Caco-2 (cell line): ENCODE data around the gene MEGF6. TPM values are rescaled to one million over a fixed set of nuclear protein-coding genes. Genes with fewer than 3 reads are reported as not detected.

Source experiments
- BruUV-seq: library from RNA; stranded (reverse); fragments of 400-500 nt; replicated peaks from 2 replicates; lab custom pipeline; 2021; lab: Mats Ljungman, UMichigan
- CTCF ChIA-PET: fragments of 300-600 bp; sonication (Branson Sonifier 250); formaldehyde crosslinking; loops from one replicate; lab custom pipeline; 2022; ENCODE audit warnings: antibody characterized with exemption; lab: Charles Lee
- POLR2A ChIA-PET: fragments of 300-600 bp; sonication (Branson Sonifier 250); formaldehyde crosslinking; loops from one replicate; lab custom pipeline; 2022; ENCODE audit warnings: antibody characterized with exemption; lab: Charles Lee
- DNase-seq, 2 experiments: peaks; one replicate each; pipeline versions ENCODE4 v3.0.0 to v3.0.0-alpha.2; 2020 to 2022
- H3K27me3 ChIP-seq: replicated peaks from 2 replicates; pipeline ENCODE4 v1.6.0; 2011; ENCODE audit warnings: low read length; ENCODE audit not compliant: control insufficient read depth, insufficient read depth
- H3K36me3 ChIP-seq: 2 replicates; pipeline ENCODE4 v1.5.1; 2011; ENCODE audit warnings: low read length; ENCODE audit not compliant: control insufficient read depth, insufficient read depth
- H3K4me1 ChIP-seq: fragments of 250-450 bp; sonication (Bioruptor Pico); 2 replicates; pipeline ENCODE4 v1.5.1; 2020; ENCODE audit warnings: mild to moderate bottlenecking
- H3K4me3 ChIP-seq: 2 replicates; pipeline ENCODE4 v1.5.1; 2011; ENCODE audit warnings: low read depth, mild to moderate bottlenecking, control low read depth, low read length
- H3K9me3 ChIP-seq: fragments of 250-450 bp; sonication (Bioruptor Pico); 2 replicates; pipeline ENCODE4 v1.5.1; 2020; ENCODE audit warnings: mild to moderate bottlenecking, moderate library complexity
- H3K27ac Mint-ChIP-seq: one replicate; pipeline ENCODE4 v1.8.0; 2022; ENCODE audit warnings: mixed read lengths; ENCODE audit not compliant: unreplicated experiment
- H3K27me3 Mint-ChIP-seq: one replicate; pipeline ENCODE4 v1.8.0; 2022; ENCODE audit warnings: mixed read lengths; ENCODE audit not compliant: insufficient read depth, unreplicated experiment
- H3K36me3 Mint-ChIP-seq: one replicate; pipeline ENCODE4 v1.8.0; 2022; ENCODE audit warnings: mild to moderate bottlenecking, mixed read lengths; ENCODE audit not compliant: insufficient read depth, unreplicated experiment
- H3K4me1 Mint-ChIP-seq: one replicate; pipeline ENCODE4 v1.8.0; 2022; ENCODE audit warnings: low read depth, mixed read lengths; ENCODE audit not compliant: unreplicated experiment
- H3K4me3 Mint-ChIP-seq: one replicate; pipeline ENCODE4 v1.8.0; 2022; ENCODE audit warnings: mild to moderate bottlenecking, moderate library complexity, mixed read lengths; ENCODE audit not compliant: unreplicated experiment
- H3K9me3 Mint-ChIP-seq: one replicate; pipeline ENCODE4 v1.8.0; 2022; ENCODE audit warnings: mixed read lengths; ENCODE audit not compliant: unreplicated experiment
- CTCF ChIP-seq, 2 experiments: fragments of 200-600 bp in 1 of 2; IDR thresholded peaks; 1 replicate in 1 of 2; 2 replicates in 1 of 2; pipeline versions ENCODE4 v1.5.1 to v1.8.0; 2011 to 2022; ENCODE audit warnings: antibody characterized with exemption in 1 of 2, control low read depth in 1 of 2, inconsistent platforms in 1 of 2, low read depth in 1 of 2, low read length in 1 of 2, mild to moderate bottlenecking in 1 of 2, moderate library complexity in 1 of 2; ENCODE audit not compliant: insufficient read depth in 1 of 2, severe bottlenecking in 1 of 2, unreplicated experiment in 1 of 2
- intact Hi-C: fragments of 100-400 bp; cut with micrococcal nuclease; formaldehyde crosslinking; loops from one replicate; pipeline ENCODE4 v1.10.0; 2022; ENCODE audit not compliant: unreplicated experiment
- total RNA-seq: library from RNA; stranded (reverse); gene quantifications from 2 replicates; pipeline ENCODE4 v1.2.3, GENCODE V29; 2022

MEGF6 gene
- total RNA-seq, 1 experiment from 2014 or later = 13.3 TPM

- H3K4me1 Mint-ChIP-seq = no peaks in the 10 kb centered on the region
- H3K36me3 Mint-ChIP-seq = peaks cover 12% of the 10 kb centered on the region
- no peaks in the 10 kb centered on the region for H3K27me3 Mint-ChIP-seq
- no peaks in the 10 kb centered on the region for H3K9me3 Mint-ChIP-seq
- Histone ChIP-seq H3K4me3 (no peak overlapping the region), H3K27me3 (no peaks in the 10 kb centered on the region), H3K36me3 (no peaks in the 10 kb centered on the region), H3K9me3 (no peaks in the 10 kb centered on the region), H3K4me1 (peaks cover 18% of the 10 kb centered on the region)
- CTCF ChIA-PET = interaction anchor here (1.1 to 2.4 kb wide), 2 partner anchors 38 to 90 kb away, joined by 4 to 8 read pairs; no protein-coding TSS in a partner anchor
- intact Hi-C loops = no loop called here
- no peak overlapping the region for H3K27ac Mint-ChIP-seq
- no peak overlapping the region for H3K4me3 Mint-ChIP-seq
- no peak for TF ChIP-seq CTCF (IDR thresholded peaks at IDR 0.05; ENCODE audit: insufficient read depth in 1 of 2, low read depth in 1 of 2, low read length in 1 of 2, severe bottlenecking in 1 of 2, unreplicated experiment in 1 of 2)
- no TSS peak for BruUV-seq
- POLR2A ChIA-PET = no interaction called here
- no peak for DNase-seq
These were observed 82.1 kb downstream of the MEGF6 start for GRCh38 chr1:3529099-3529729.

GRCh38 chr1:3527774-3528173 is 83.5 kb downstream of the MEGF6 start:
- H3K4me3 ChIP-seq = no peak overlapping the region
- no peaks in the 10 kb centered on the region for H3K9me3 Mint-ChIP-seq
- H3K4me1 ChIP-seq = peaks cover 18% of the 10 kb centered on the region
- no peaks in the 10 kb centered on the region for H3K27me3 ChIP-seq
- no peak overlapping the region for H3K4me3 Mint-ChIP-seq
- H3K27me3 Mint-ChIP-seq = no peaks in the 10 kb centered on the region
- ChIA-PET POLR2A (no interaction called here), CTCF (interaction anchor here (0.9 kb wide), 1 partner anchor 75 kb away, joined by 4 read pairs; no protein-coding TSS in a partner anchor)
- no peak for DNase-seq
- no peaks in the 10 kb centered on the region for H3K36me3 ChIP-seq
- no peaks in the 10 kb centered on the region for H3K4me1 Mint-ChIP-seq
- no TSS peak for BruUV-seq
- no peaks in the 10 kb centered on the region for H3K9me3 ChIP-seq
- no peak overlapping the region for H3K27ac Mint-ChIP-seq
- intact Hi-C loops = no loop called here
- no peak for TF ChIP-seq CTCF (IDR thresholded peaks at IDR 0.05; ENCODE audit: insufficient read depth in 1 of 2, low read depth in 1 of 2, low read length in 1 of 2, severe bottlenecking in 1 of 2, unreplicated experiment in 1 of 2)
- peaks cover 12% of the 10 kb centered on the region for H3K36me3 Mint-ChIP-seq

GRCh38 chr1:3525551-3526482 is 85.5 kb downstream of the MEGF6 start:
- intact Hi-C loops = no loop called here
- ChIA-PET POLR2A (no interaction called here), CTCF (no interaction called here)
- Histone ChIP-seq H3K4me1 (peaks cover 14% of the 10 kb centered on the region; the same call in 1 of the 2 replicates), H3K36me3 (no peaks in the 10 kb centered on the region), H3K9me3 (no peaks in the 10 kb centered on the region), H3K27me3 (no peaks in the 10 kb centered on the region), H3K4me3 (no peak overlapping the region)
- no peak for TF ChIP-seq CTCF (IDR thresholded peaks at IDR 0.05; ENCODE audit: insufficient read depth in 1 of 2, low read depth in 1 of 2, low read length in 1 of 2, severe bottlenecking in 1 of 2, unreplicated experiment in 1 of 2)
- Mint-ChIP-seq H3K36me3 (no peaks in the 10 kb centered on the region), H3K27me3 (no peaks in the 10 kb centered on the region), H3K9me3 (no peaks in the 10 kb centered on the region), H3K27ac (no peak overlapping the region), H3K4me1 (no peaks in the 10 kb centered on the region), H3K4me3 (no peak overlapping the region)
- DNase-seq = no peak
- no TSS peak for BruUV-seq
